ACC112 (cell line): ENCODE data around the gene DNAJC10.
"Not testable (repeated sequence)": the region's sequence is repeated elsewhere in the genome, so short reads cannot be mapped to it uniquely, and the experiment has no call there.

Experiments used
- H2AFZ ChIP-seq: fragments of 200-600 bp; sonication (generic); one replicate; pipeline ENCODE4 v1.6.0; 2017; ENCODE audit warnings: antibody characterized with exemption, low read length; ENCODE audit not compliant: unreplicated experiment
- H3K27ac ChIP-seq: fragments of 200-600 bp; sonication (generic); 2 replicates; pipeline ENCODE4 v1.5.1; 2014; ENCODE audit warnings: low read depth, mild to moderate bottlenecking, antibody characterized with exemption, low read length, moderate library complexity
- H3K27me3 ChIP-seq: fragments of 200-600 bp; sonication (generic); 2 replicates; pipeline ENCODE4 v1.6.1; 2014; ENCODE audit warnings: mild to moderate bottlenecking, antibody characterized with exemption, low read length, moderate library complexity, mixed read lengths; ENCODE audit not compliant: insufficient read depth
- H3K36me3 ChIP-seq: fragments of 200-600 bp; sonication (generic); 2 replicates; pipeline ENCODE4 v1.6.1; 2016; ENCODE audit warnings: mild to moderate bottlenecking, antibody characterized with exemption, low read length, moderate library complexity, mixed read lengths; ENCODE audit not compliant: insufficient read depth
- H3K4me1 ChIP-seq: fragments of 200-600 bp; sonication (generic); one replicate; pipeline ENCODE4 v1.6.1; 2016; ENCODE audit warnings: low read length, mixed read lengths; ENCODE audit not compliant: insufficient read depth, unreplicated experiment, control insufficient read depth
- H3K4me3 ChIP-seq: fragments of 200-600 bp; sonication (generic); 2 replicates; pipeline ENCODE4 v1.5.1; 2014; ENCODE audit warnings: mild to moderate bottlenecking, low read depth, low read length
- H3K79me2 ChIP-seq: fragments of 200-600 bp; sonication (generic); one replicate; pipeline ENCODE4 v1.6.0; 2016; ENCODE audit warnings: low read length; ENCODE audit not compliant: control insufficient read depth, unreplicated experiment, insufficient read depth

The DNAJC10 gene, protein sequence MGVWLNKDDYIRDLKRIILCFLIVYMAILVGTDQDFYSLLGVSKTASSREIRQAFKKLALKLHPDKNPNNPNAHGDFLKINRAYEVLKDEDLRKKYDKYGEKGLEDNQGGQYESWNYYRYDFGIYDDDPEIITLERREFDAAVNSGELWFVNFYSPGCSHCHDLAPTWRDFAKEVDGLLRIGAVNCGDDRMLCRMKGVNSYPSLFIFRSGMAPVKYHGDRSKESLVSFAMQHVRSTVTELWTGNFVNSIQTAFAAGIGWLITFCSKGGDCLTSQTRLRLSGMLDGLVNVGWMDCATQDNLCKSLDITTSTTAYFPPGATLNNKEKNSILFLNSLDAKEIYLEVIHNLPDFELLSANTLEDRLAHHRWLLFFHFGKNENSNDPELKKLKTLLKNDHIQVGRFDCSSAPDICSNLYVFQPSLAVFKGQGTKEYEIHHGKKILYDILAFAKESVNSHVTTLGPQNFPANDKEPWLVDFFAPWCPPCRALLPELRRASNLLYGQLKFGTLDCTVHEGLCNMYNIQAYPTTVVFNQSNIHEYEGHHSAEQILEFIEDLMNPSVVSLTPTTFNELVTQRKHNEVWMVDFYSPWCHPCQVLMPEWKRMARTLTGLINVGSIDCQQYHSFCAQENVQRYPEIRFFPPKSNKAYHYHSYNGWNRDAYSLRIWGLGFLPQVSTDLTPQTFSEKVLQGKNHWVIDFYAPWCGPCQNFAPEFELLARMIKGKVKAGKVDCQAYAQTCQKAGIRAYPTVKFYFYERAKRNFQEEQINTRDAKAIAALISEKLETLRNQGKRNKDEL

DNA sequence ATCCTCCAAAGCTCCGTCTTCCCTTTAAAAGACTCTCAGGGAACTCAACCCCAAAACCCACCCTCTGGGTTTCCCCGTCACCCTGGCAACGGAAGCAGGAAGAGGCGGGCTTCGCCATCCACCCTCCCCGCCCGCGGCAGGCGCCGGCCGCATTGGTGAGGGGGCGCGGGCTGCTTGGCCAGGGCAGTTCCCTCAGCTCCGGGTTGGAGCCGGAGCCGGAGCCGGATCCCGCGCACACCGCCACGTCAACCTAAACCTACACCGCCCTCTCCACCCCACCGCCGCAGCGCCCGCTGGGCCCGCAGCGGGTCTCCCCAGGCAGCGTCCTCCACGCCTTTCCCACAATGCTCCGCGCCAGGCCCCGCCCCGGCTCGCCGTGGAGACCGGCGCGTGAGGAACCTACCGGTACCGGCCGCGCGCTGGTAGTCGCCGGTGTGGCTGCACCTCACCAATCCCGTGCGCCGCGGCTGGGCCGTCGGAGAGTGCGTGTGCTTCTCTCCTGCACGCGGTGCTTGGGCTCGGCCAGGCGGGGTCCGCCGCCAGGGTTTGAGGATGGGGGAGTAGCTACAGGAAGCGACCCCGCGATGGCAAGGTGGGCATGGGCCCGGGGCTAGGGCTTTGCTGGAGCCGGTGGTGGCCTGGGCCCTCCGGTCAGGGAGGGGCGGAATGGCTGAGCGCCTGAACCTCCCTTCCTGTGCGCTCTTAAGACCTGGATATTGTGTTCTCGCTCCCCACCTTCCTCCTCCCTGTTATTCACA is at the start of gene DNAJC10:
Gene DNAJC10 (plus strand): TSS at position 366 of the 758 bp plus-strand sequence. CDS start 1,830 bp downstream, outside the sequence.
- Histone ChIP-seq H3K36me3 (peaks cover 6% of the 10 kb centered on the region; the same call in 1 of the 2 replicates), H2AFZ (peak within 1 kb of the TSS; percentile 96), H3K4me3 (peak within 1 kb of the TSS; percentile 81), H3K27ac (peak within 1 kb of the TSS; percentile 79), H3K27me3 (no peaks in the 10 kb centered on the region), H3K79me2 (peaks cover 22% of the 10 kb centered on the region), H3K4me1 (peaks cover 34% of the 10 kb centered on the region)

DNA sequence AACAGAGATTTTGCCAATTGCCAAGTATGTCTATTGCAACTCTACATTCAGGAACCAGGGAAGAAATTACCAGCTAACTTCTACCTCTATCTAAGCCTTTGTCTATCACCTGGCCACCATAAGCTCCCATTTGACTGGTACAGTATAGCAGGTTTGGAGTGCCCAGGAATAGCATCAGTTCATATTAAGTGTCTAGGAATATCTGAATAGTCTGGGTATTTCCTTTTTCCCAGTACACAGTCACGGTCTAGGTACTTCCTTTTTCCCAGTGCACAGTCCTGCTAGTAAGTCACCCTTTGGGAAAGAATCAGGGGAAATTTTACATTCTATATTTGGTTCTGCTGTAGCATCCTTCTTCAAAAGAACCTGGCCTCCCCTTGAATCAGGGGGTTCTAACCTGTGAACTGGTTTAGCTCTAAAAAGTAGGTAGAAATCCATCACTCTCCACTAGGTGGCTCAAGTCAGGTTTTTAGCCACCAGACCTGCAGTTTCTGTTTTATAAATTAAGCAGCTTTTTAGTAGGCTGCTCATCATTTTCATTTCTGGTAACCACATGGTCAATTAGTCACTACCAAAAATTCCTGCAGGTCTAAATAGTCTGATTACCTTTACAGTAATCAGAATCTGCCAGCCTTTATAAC is 49.3 kb upstream of the DNAJC10 start:
- H3K79me2 ChIP-seq = no peaks in the 10 kb centered on the region
- H3K27ac ChIP-seq = no peak overlapping the region
- H3K4me1 ChIP-seq = no peaks in the 10 kb centered on the region
- no peak overlapping the region for H3K4me3 ChIP-seq
- H3K36me3 ChIP-seq = no peaks in the 10 kb centered on the region
- no peaks in the 10 kb centered on the region for H3K27me3 ChIP-seq
- no peak overlapping the region for H2AFZ ChIP-seq

DNA sequence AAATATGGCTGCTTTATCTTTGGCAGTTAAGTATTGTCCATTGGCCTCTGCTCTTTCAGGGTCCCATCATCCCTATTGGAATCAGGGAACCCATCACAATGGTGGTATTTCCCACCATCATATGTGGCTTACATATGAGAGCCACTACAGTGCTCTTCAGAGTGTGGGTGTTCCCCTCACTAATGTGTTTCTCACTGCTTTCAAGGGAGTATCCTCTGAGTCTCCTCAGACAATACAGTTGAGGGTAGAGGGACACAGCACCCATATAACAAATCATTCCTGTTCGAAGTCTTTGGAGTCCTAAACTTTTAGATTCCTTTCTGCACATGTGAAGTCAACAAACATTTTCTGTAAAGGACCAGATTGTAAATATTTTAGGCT is 48.8 kb upstream of the DNAJC10 start:
- H2AFZ ChIP-seq = peak overlapping the region; percentile 22
- H3K27me3 ChIP-seq = no peaks in the 10 kb centered on the region
- peaks cover 2% of the 10 kb centered on the region for H3K4me1 ChIP-seq
- no peak overlapping the region for H3K4me3 ChIP-seq
- H3K27ac ChIP-seq = no peak overlapping the region
- H3K79me2 ChIP-seq = no peaks in the 10 kb centered on the region
- no peaks in the 10 kb centered on the region for H3K36me3 ChIP-seq

DNA sequence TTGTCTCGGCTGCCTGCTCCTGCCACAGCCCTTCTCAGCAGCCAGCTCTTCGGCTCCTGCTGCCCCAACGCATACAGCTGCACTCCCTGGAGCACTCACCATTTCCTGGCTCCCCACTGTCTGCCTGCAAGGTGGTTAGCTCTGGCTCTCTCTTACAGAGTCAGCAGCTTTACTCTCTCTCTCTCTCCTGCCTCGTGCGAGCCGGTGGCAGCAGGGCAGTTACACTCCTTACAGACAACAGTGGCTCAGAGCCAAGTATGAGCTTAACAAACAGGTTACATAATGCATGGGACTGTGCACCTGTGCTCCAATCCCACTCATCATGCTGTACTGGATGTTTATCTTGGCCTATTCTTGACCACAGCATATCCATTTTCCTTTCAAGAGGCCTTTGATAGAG is 47.4 kb upstream of the DNAJC10 start:
- H3K27ac ChIP-seq = no peak overlapping the region
- no peaks in the 10 kb centered on the region for H3K36me3 ChIP-seq
- H3K27me3 ChIP-seq = no peaks in the 10 kb centered on the region
- peaks cover 11% of the 10 kb centered on the region for H3K4me1 ChIP-seq
- no peak overlapping the region for H2AFZ ChIP-seq
- H3K79me2 ChIP-seq = no peaks in the 10 kb centered on the region
- H3K4me3 ChIP-seq = no peak overlapping the region

DNA sequence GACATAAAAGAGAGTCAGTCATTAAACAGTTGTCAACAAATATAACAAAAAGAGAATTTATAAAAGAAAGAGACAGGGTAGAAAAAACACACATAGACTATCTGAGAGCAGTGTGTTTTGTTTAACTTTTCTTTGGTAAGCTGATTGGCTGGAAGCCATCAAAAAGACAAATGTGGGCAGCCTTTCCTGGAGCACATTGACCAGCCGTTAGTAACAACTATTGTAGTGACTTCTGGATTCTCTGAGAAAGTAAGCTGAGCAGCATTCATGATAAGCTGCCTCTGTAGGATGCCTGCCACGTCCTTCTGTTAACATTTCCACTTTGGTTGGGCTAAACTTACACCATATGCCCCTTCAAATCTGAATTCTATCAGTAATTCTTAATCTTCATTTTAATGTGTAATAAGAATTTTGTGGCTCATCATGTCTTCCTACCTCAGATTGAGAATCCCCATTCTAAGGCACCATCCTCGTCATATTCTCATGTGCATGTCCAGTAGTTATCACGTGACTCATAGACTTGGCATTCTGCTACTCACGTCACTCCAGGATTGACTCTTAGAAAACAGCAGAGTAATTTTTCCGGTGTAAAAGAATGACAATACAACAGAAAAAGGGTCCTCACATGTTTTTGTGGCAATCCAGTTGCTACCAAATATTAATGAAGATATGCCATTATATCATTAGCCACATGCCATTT is 43.4 kb upstream of the DNAJC10 start:
- peak overlapping the region; percentile 82 for H3K27ac ChIP-seq
- H3K27me3 ChIP-seq = no peaks in the 10 kb centered on the region
- H3K4me3 ChIP-seq = peak overlapping the region; percentile 25; the same call in 1 of the 2 replicates
- no peaks in the 10 kb centered on the region for H3K36me3 ChIP-seq
- H3K4me1 ChIP-seq = peaks cover 11% of the 10 kb centered on the region
- H3K79me2 ChIP-seq = no peaks in the 10 kb centered on the region
- H2AFZ ChIP-seq = peak overlapping the region; percentile 89

DNA sequence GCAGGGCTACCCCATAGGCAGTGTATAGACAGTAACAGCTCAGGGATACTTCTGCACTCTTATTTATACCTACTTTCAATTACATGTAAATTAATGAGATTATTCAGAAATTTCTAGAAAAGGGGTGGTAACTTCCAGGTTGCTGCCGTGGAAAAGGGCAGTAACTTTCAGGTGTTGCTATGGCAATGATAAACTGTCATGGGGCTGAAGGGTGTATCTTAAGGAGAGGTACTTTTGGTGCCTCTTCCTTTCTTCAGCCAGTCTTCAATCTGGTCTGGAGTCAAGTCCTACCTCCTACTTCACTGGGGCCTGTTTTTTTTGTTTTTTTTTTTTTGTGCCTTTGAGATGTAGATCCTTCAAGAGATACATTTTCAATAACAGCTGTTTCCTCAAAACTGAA is 35.2 kb upstream of the DNAJC10 start:
- Histone ChIP-seq H2AFZ (no peak overlapping the region), H3K79me2 (no peaks in the 10 kb centered on the region), H3K4me3 (no peak overlapping the region), H3K36me3 (no peaks in the 10 kb centered on the region), H3K27me3 (no peaks in the 10 kb centered on the region), H3K4me1 (no peaks in the 10 kb centered on the region), H3K27ac (no peak overlapping the region)

DNA sequence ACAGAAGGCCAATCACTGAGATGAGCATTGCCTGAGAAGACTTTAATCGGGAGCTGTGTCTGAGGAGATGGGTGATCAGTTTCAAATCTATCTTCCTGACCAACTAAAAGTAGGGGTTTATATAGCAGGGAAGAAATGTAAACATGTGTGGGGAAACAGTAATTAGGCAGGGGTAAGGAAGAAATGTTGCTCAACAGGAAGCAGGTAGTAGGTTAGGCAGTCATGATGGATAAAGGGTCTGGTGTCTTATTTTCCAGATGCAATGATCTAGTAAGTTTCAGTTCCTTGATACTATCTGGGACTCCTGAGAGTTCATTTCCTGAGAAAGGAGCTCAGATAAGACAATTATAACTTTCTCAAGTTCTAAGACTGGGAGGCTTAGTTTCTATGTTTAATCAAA is 33.8 kb upstream of the DNAJC10 start:
- Histone ChIP-seq H3K79me2 (no peaks in the 10 kb centered on the region), H3K27me3 (no peaks in the 10 kb centered on the region), H3K36me3 (no peaks in the 10 kb centered on the region), H2AFZ (no peak overlapping the region), H3K4me1 (no peaks in the 10 kb centered on the region), H3K4me3 (no peak overlapping the region), H3K27ac (no peak overlapping the region)

DNA sequence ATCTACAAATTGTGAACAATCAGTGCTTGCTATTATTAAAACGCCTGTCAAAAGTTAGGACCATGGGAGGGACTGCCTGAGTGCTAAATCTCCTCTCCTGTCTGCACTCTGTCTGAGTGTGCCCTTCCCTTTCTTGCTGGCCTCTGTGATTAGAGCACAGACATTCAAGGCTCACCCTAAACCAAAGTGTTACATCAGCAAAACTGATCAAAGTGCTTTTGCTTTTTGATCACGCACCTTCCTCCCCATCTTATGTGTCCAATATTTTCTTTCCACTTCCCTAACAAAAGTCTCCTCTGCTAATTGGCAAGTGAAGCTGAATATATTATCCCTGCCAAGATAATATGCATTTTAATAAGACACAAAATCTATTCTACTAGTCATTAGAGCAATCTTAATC is 30.5 kb upstream of the DNAJC10 start:
- Histone ChIP-seq H3K4me1 (no peaks in the 10 kb centered on the region), H2AFZ (no peak overlapping the region), H3K27ac (no peak overlapping the region), H3K79me2 (no peaks in the 10 kb centered on the region), H3K27me3 (no peaks in the 10 kb centered on the region), H3K36me3 (no peaks in the 10 kb centered on the region), H3K4me3 (no peak overlapping the region)

DNA sequence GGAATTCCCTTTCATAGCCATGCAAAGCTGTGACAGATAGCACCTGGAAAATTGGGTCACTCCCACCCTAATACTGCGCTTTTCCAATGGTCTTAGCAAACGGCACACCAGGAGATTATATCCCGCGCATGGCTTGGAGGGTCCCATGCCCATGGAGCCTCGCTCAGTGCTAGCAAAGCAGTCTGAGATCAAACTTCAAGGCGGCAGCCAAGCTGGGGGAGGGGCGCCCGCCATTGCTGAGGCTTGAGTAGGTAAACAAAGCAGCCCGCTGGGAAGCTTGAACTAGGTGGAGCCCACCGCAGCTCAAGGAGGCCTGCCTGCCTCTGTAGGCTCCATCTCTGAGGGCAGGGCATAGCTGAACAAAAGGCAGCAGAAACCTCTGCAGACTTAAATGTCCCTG is 29.3 kb upstream of the DNAJC10 start:
- not testable (repeated sequence) for H2AFZ ChIP-seq, H3K79me2 ChIP-seq, H3K27ac ChIP-seq, H3K36me3 ChIP-seq, H3K4me3 ChIP-seq, H3K27me3 ChIP-seq, H3K4me1 ChIP-seq

DNA sequence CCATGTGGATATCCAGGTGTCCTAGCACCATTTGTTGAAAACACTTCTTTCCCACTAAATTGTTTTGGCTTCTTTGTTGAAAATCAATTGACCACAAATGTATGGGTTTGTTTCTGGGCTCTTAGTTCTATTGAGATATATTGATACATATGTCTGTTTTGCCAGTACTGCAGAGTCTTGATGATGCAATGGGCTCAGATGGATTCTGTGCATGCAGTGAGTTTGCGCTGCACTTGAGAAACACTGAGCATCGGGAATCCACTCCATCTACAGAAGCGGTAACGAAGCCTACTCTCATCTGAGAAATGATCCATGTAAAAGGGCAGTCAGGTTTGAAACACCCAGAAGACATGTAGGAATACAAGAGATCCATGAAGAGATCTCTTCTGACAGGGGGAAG is 21.9 kb upstream of the DNAJC10 start:
- Histone ChIP-seq H3K4me1 (no peaks in the 10 kb centered on the region), H3K27ac (no peak overlapping the region), H3K79me2 (no peaks in the 10 kb centered on the region), H3K4me3 (no peak overlapping the region), H3K36me3 (no peaks in the 10 kb centered on the region), H3K27me3 (no peaks in the 10 kb centered on the region), H2AFZ (no peak overlapping the region)
